ENCODE results near the gene METTL3. TPM values are rescaled to one million over a fixed set of nuclear protein-coding genes. Genes with fewer than 3 reads are reported as not detected.

Gene METTL3
- polyA plus RNA-seq, 4 donors: 12.3 to 47.4 (median 19.9) TPM

- Histone ChIP-seq H3K9me3 (ENCODE audit: control insufficient read depth in 2 of 2, insufficient read depth in 1 of 2, low read depth in 1 of 2, low read length in 1 of 2) (no peaks in the 10 kb centered on the region), H3K27ac (ENCODE audit: low read depth in 1 of 3, low read length in 2 of 3) (no peak overlapping the region), H3K4me1 (ENCODE audit: control insufficient read depth in 3 of 3, insufficient read depth in 2 of 3, low read depth in 1 of 3, low read length in 2 of 3) (no peaks in the 10 kb centered on the region), H3K36me3 (ENCODE audit: control insufficient read depth in 3 of 3, insufficient read depth in 2 of 3, low read depth in 1 of 3, low read length in 3 of 3) (no peaks in the 10 kb centered on the region), H3K4me3 (ENCODE audit: low read depth in 1 of 3, low read length in 3 of 3) (no peak overlapping the region), H3K27me3 (ENCODE audit: control insufficient read depth in 3 of 3, insufficient read depth in 3 of 3, low read length in 3 of 3) (no peaks in the 10 kb centered on the region)
- DNase-seq (no peak), FAIRE-seq (no peak)
- 54 to 71% (median 67%) methylated on average over 7 of the region's 7 CpGs for WGBS, 3 donors
These were observed 32.4 kb upstream of the METTL3 start for GRCh38 chr14:21543521-21543960.

DNA sequence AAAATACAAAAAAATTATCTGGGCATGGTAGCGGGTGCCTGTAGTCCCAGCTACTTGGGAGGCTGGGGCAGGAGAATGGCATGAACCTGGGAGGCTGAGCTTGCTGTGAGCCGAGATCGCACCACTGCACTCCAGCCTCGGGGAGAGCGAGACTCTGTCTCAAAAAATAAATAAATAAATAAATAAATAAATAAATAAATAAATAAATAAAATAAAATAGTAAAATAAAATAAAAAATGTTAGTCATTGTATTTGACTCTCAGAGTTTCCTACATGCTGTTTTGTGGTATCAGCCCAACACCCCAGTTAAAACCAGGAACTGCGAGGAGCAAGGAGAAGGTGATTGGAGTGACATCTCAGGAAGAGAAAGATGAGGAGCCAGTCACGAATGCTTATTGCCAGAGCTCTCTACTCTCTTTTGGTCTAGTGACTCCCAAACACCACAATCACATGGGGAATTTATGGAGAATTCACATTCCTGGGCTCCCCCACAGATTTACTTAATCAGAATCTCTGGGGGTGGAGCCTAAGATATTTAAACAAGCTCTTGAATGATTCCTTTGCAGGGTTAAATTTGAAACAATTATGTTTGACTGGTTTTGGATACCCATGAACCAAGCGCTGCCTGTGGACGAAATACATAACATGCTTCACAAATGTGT lies 30.4 kb upstream of the METTL3 start:
- FAIRE-seq (no peak), DNase-seq (no peak)
- no peaks in the 10 kb centered on the region for H3K36me3 ChIP-seq (ENCODE audit: control insufficient read depth in 3 of 3, insufficient read depth in 2 of 3, low read depth in 1 of 3, low read length in 3 of 3)
- no peaks in the 10 kb centered on the region for H3K9me3 ChIP-seq (ENCODE audit: control insufficient read depth in 2 of 2, insufficient read depth in 1 of 2, low read depth in 1 of 2, low read length in 1 of 2)
- no peak overlapping the region for H3K27ac ChIP-seq (ENCODE audit: low read depth in 1 of 3, low read length in 2 of 3)
- no peaks in the 10 kb centered on the region for H3K4me1 ChIP-seq (ENCODE audit: control insufficient read depth in 3 of 3, insufficient read depth in 2 of 3, low read depth in 1 of 3, low read length in 2 of 3)
- WGBS, 3 donors: 89 to 92% (median 90%) methylated on average over 9 of the region's 9 CpGs
- no peak overlapping the region for H3K4me3 ChIP-seq (ENCODE audit: low read depth in 1 of 3, low read length in 3 of 3)
- H3K27me3 ChIP-seq (ENCODE audit: control insufficient read depth in 3 of 3, insufficient read depth in 3 of 3, low read length in 3 of 3): peaks cover 0 to 3% (median 0%) of the 10 kb centered on the region in 3 donors

DNA sequence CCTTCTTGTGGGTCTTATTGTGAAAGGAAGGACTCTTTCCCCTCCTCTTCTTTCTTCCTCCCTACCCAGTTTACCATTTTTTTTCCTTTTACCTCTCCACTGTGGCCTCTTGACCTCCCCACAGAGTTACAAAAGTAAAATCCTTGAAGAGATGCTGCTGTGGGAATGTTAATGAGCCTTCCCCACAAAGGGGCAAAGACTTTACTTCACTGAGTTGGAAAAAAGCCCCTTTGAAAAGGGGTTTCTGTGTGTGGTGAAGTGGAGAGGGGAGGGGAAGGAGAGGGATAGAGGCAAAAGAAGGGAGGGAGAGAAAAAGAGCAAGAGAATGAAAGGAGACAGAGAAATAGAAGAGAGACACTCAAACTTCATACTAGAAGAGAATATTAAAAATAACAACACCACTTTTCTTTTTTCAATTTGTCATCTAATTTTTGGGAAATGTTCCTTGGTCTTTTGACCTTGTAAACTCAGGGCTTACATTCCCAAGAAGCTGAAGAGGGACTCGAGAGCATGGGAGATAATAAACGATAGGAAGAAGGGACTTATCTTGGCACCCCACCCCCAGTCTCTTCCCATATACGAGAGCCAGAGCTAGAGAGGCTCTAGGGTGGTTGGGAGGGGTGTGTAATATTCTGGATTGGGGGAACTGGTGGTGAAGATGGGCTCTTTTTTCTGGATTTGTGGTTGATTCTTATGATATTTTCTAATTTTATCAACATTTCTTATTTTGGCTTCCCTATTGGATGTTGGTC lies 28.2 kb upstream of the METTL3 start:
- Histone ChIP-seq H3K36me3 (ENCODE audit: control insufficient read depth in 3 of 3, insufficient read depth in 2 of 3, low read depth in 1 of 3, low read length in 3 of 3) (no peaks in the 10 kb centered on the region), H3K4me3 (ENCODE audit: low read depth in 1 of 3, low read length in 3 of 3) (no peak overlapping the region), H3K4me1 (ENCODE audit: control insufficient read depth in 3 of 3, insufficient read depth in 2 of 3, low read depth in 1 of 3, low read length in 2 of 3) (no peaks in the 10 kb centered on the region), H3K9me3 (ENCODE audit: control insufficient read depth in 2 of 2, insufficient read depth in 1 of 2, low read depth in 1 of 2, low read length in 1 of 2) (no peaks in the 10 kb centered on the region), H3K27ac (ENCODE audit: low read depth in 1 of 3, low read length in 2 of 3) (no peak overlapping the region), H3K27me3 (ENCODE audit: control insufficient read depth in 3 of 3, insufficient read depth in 3 of 3, low read length in 3 of 3) (peaks cover 0 to 12% (median 8%) of the 10 kb centered on the region in 3 donors)
- WGBS, 3 donors: 10 to 17% (median 17%) methylated on average over 3 of the region's 3 CpGs
- FAIRE-seq (no peak), DNase-seq (no peak)

GRCh38 chr14:21537090-21537424 lies 25.9 kb upstream of the METTL3 start:
- Histone ChIP-seq H3K27me3 (ENCODE audit: control insufficient read depth in 3 of 3, insufficient read depth in 3 of 3, low read length in 3 of 3) (peaks cover 0 to 12% (median 8%) of the 10 kb centered on the region in 3 donors), H3K27ac (ENCODE audit: low read depth in 1 of 3, low read length in 2 of 3) (no peak overlapping the region), H3K4me1 (ENCODE audit: control insufficient read depth in 3 of 3, insufficient read depth in 2 of 3, low read depth in 1 of 3, low read length in 2 of 3) (no peaks in the 10 kb centered on the region), H3K4me3 (ENCODE audit: low read depth in 1 of 3, low read length in 3 of 3) (peak overlapping the region in 1 of 3 donors; percentile 28), H3K9me3 (ENCODE audit: control insufficient read depth in 2 of 2, insufficient read depth in 1 of 2, low read depth in 1 of 2, low read length in 1 of 2) (no peaks in the 10 kb centered on the region), H3K36me3 (ENCODE audit: control insufficient read depth in 3 of 3, insufficient read depth in 2 of 3, low read depth in 1 of 3, low read length in 3 of 3) (no peaks in the 10 kb centered on the region)
- FAIRE-seq (no peak), DNase-seq (no peak)
- WGBS, 3 donors: 16 to 28% (median 17%) methylated on average over 3 of the region's 3 CpGs

DNA sequence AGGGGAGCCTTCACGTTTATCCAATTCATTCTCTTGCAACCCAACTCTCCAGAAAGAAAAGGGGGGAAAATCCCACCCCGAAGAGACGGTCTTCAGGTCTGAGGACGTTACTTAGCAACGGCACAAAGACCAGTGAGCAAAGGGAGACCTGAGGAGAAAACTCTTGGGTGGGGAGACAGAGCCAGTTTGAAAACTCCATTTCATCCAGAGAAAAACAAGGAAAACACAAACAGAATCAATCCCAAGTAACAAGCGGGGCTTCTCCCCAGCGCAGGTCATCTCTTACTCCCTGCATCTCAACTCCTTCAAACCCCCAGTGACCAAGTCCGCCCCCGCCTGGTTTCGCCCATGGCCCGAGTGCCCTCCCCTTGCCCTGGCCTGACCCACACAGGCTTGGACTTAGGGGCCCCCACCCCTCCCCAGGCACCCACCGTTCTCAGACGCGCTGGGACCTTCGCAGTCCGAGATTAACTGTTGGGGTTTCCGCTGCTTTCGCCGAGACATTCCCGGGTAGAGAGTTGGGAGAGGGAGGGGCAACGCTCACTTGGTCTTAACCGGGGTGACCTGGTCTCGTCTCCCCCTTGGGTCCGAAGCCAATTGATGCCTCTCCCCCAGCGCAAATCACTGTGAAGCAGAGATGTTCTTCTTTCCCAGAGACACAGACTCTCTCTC lies 25.4 kb upstream of the METTL3 start:
- 3 to 6% (median 4%) methylated on average over 24 to 25 of the region's 25 CpGs for WGBS, 3 donors
- H3K4me3 ChIP-seq (ENCODE audit: low read depth in 1 of 3, low read length in 3 of 3): peak overlapping the region in 1 of 3 donors; percentile 28
- H3K27me3 ChIP-seq (ENCODE audit: control insufficient read depth in 3 of 3, insufficient read depth in 3 of 3, low read length in 3 of 3): peaks cover 0 to 12% (median 8%) of the 10 kb centered on the region in 3 donors
- DNase-seq: peak in 1 of 2 donors; percentile 32
- no peaks in the 10 kb centered on the region for H3K9me3 ChIP-seq (ENCODE audit: control insufficient read depth in 2 of 2, insufficient read depth in 1 of 2, low read depth in 1 of 2, low read length in 1 of 2)
- no peak overlapping the region for H3K27ac ChIP-seq (ENCODE audit: low read depth in 1 of 3, low read length in 2 of 3)
- no peaks in the 10 kb centered on the region for H3K4me1 ChIP-seq (ENCODE audit: control insufficient read depth in 3 of 3, insufficient read depth in 2 of 3, low read depth in 1 of 3, low read length in 2 of 3)
- no peaks in the 10 kb centered on the region for H3K36me3 ChIP-seq (ENCODE audit: control insufficient read depth in 3 of 3, insufficient read depth in 2 of 3, low read depth in 1 of 3, low read length in 3 of 3)
- no peak for FAIRE-seq

- WGBS, 3 donors: 18 to 29% (median 25%) methylated on average over 6 of the region's 6 CpGs
- Histone ChIP-seq H3K4me1 (ENCODE audit: control insufficient read depth in 3 of 3, insufficient read depth in 2 of 3, low read depth in 1 of 3, low read length in 2 of 3) (no peaks in the 10 kb centered on the region), H3K27ac (ENCODE audit: low read depth in 1 of 3, low read length in 2 of 3) (no peak overlapping the region), H3K4me3 (ENCODE audit: low read depth in 1 of 3, low read length in 3 of 3) (peak overlapping the region in 1 of 3 donors; percentile 28), H3K36me3 (ENCODE audit: control insufficient read depth in 3 of 3, insufficient read depth in 2 of 3, low read depth in 1 of 3, low read length in 3 of 3) (no peaks in the 10 kb centered on the region), H3K27me3 (ENCODE audit: control insufficient read depth in 3 of 3, insufficient read depth in 3 of 3, low read length in 3 of 3) (peaks cover 0 to 12% (median 8%) of the 10 kb centered on the region in 3 donors), H3K9me3 (ENCODE audit: control insufficient read depth in 2 of 2, insufficient read depth in 1 of 2, low read depth in 1 of 2, low read length in 1 of 2) (no peaks in the 10 kb centered on the region)
- FAIRE-seq (no peak), DNase-seq (no peak)
These were observed 24.6 kb upstream of the METTL3 start for GRCh38 chr14:21535545-21536417.

DNA sequence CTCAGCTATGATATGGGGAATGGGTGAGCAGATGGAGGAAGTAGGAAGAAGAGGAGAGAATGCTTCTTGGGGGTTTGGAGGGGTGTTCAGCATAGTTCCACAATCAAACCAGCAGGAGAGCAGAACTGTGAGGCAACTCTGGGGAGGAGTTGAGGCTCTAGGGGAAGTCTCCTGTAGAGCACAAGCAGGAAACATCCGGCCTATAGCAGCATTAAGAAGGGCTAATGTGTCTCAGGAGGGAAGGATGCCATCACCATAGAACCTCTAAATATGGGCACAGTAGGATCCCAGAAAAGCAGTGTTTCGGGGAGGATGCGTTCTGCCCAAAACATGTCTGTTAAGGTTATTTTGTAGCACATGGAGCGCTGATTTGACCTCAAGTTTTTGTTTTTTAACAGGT lies 23.4 kb upstream of the METTL3 start:
- Histone ChIP-seq H3K4me3 (ENCODE audit: low read depth in 1 of 3, low read length in 3 of 3) (no peak overlapping the region), H3K27me3 (ENCODE audit: control insufficient read depth in 3 of 3, insufficient read depth in 3 of 3, low read length in 3 of 3) (peaks cover 0 to 12% (median 8%) of the 10 kb centered on the region in 3 donors), H3K36me3 (ENCODE audit: control insufficient read depth in 3 of 3, insufficient read depth in 2 of 3, low read depth in 1 of 3, low read length in 3 of 3) (no peaks in the 10 kb centered on the region), H3K9me3 (ENCODE audit: control insufficient read depth in 2 of 2, insufficient read depth in 1 of 2, low read depth in 1 of 2, low read length in 1 of 2) (no peaks in the 10 kb centered on the region), H3K4me1 (ENCODE audit: control insufficient read depth in 3 of 3, insufficient read depth in 2 of 3, low read depth in 1 of 3, low read length in 2 of 3) (no peaks in the 10 kb centered on the region), H3K27ac (ENCODE audit: low read depth in 1 of 3, low read length in 2 of 3) (no peak overlapping the region)
- FAIRE-seq (no peak), DNase-seq (no peak)
- WGBS, 3 donors: 77 to 87% (median 83%) methylated on average over 4 of the region's 4 CpGs

GRCh38 chr14:21533294-21533693 lies 22.2 kb upstream of the METTL3 start:
- H3K9me3 ChIP-seq (ENCODE audit: control insufficient read depth in 2 of 2, insufficient read depth in 1 of 2, low read depth in 1 of 2, low read length in 1 of 2): no peaks in the 10 kb centered on the region
- no peak for DNase-seq
- H3K27ac ChIP-seq (ENCODE audit: low read depth in 1 of 3, low read length in 2 of 3): no peak overlapping the region
- H3K4me3 ChIP-seq (ENCODE audit: low read depth in 1 of 3, low read length in 3 of 3): no peak overlapping the region
- H3K27me3 ChIP-seq (ENCODE audit: control insufficient read depth in 3 of 3, insufficient read depth in 3 of 3, low read length in 3 of 3): peaks cover 0 to 12% (median 8%) of the 10 kb centered on the region in 3 donors
- H3K4me1 ChIP-seq (ENCODE audit: control insufficient read depth in 3 of 3, insufficient read depth in 2 of 3, low read depth in 1 of 3, low read length in 2 of 3): peaks cover 0 to 4% (median 0%) of the 10 kb centered on the region in 3 donors
- H3K36me3 ChIP-seq (ENCODE audit: control insufficient read depth in 3 of 3, insufficient read depth in 2 of 3, low read depth in 1 of 3, low read length in 3 of 3): no peaks in the 10 kb centered on the region
- no peak for FAIRE-seq
